GM12878 (cell line): ENCODE data around the gene CMBL.

Source experiments
- BHLHE40 ChIP-seq, 2 experiments: fragments of 450-650 bp in 1 of 2; IDR thresholded peaks; 2 replicates each; pipeline ENCODE4 v1.6.1; 2011 to 2017; ENCODE audit warnings: low read depth in 2 of 2, borderline replicate concordance in 1 of 2, improper control_type of control experiment in 1 of 2, low read length in 1 of 2, mild to moderate bottlenecking in 1 of 2
- CHD1 ChIP-seq: IDR thresholded peaks from 2 replicates; pipeline ENCODE4 v1.6.1; 2012; ENCODE audit warnings: low read depth, low read length, improper control_type of control experiment
- GABPA ChIP-seq: IDR thresholded peaks from 2 replicates; pipeline ENCODE4 v1.6.1; 2014; ENCODE audit warnings: antibody characterized with exemption, low read depth, mild to moderate bottlenecking, inconsistent platforms
- KDM1A ChIP-seq: fragments of 200-600 bp; sonication (generic); IDR thresholded peaks from 2 replicates; pipeline ENCODE4 v1.6.1; 2016; ENCODE audit warnings: borderline replicate concordance
- POLR2AphosphoS5 ChIP-seq: IDR thresholded peaks from 2 replicates; pipeline ENCODE4 v1.6.1; 2011; ENCODE audit warnings: mild to moderate bottlenecking, low read length, inconsistent platforms
- RBBP5 ChIP-seq: fragments of 200-600 bp; sonication (generic); conservative IDR thresholded peaks from 2 replicates; pipeline ENCODE4 v1.6.1; 2016
- SMARCA5 ChIP-seq: fragments of 450-650 bp; IDR thresholded peaks from 2 replicates; pipeline ENCODE4 v1.6.1; 2017; ENCODE audit warnings: mild to moderate bottlenecking
- SUPT20H ChIP-seq: IDR thresholded peaks from 2 replicates; pipeline ENCODE4 v1.6.1; 2011; ENCODE audit warnings: low read depth, mild to moderate bottlenecking, low read length, moderate library complexity, borderline replicate concordance; ENCODE audit not compliant: control insufficient read depth
- TAF1 ChIP-seq: IDR thresholded peaks from 2 replicates; pipeline ENCODE4 v1.6.1; 2011; ENCODE audit warnings: mild to moderate bottlenecking, low read depth, low read length, borderline replicate concordance
- ZNF274 ChIP-seq: IDR thresholded peaks from one replicate; pipeline ENCODE4 v1.8.0; 2011; ENCODE audit not compliant: insufficient read length, insufficient read depth
- TF ChIP-seq, protein P1 (sequence below): fragments of 450-650 bp; IDR thresholded peaks from 2 replicates; pipeline ENCODE4 v1.6.1; 2017; ENCODE audit warnings: mild to moderate bottlenecking
- TF ChIP-seq, protein P2 (sequence below), 3 experiments: IDR thresholded peaks in 2 of 3; conservative IDR thresholded peaks in 1 of 3; 2 replicates each; pipeline ENCODE4 v1.5.1; 2011; ENCODE audit warnings: low read depth in 3 of 3, low read length in 3 of 3, mild to moderate bottlenecking in 3 of 3, control low read depth in 2 of 3, moderate library complexity in 2 of 3, inconsistent platforms in 1 of 3, mixed read lengths in 1 of 3; ENCODE audit not compliant: control insufficient read depth in 2 of 3, insufficient read depth in 1 of 3; ENCODE audit errors: extremely low read depth in 1 of 3
- TF ChIP-seq, protein P3 (sequence below): fragments of 450-650 bp; IDR thresholded peaks from 2 replicates; pipeline ENCODE4 v1.6.1; 2017; ENCODE audit warnings: mild to moderate bottlenecking, moderate library complexity
- TF ChIP-seq, protein P4 (sequence below): fragments of 450-650 bp; IDR thresholded peaks from 2 replicates; pipeline ENCODE4 v1.6.1; 2017; ENCODE audit warnings: antibody characterized with exemption, mild to moderate bottlenecking, moderate library complexity

DNA sequence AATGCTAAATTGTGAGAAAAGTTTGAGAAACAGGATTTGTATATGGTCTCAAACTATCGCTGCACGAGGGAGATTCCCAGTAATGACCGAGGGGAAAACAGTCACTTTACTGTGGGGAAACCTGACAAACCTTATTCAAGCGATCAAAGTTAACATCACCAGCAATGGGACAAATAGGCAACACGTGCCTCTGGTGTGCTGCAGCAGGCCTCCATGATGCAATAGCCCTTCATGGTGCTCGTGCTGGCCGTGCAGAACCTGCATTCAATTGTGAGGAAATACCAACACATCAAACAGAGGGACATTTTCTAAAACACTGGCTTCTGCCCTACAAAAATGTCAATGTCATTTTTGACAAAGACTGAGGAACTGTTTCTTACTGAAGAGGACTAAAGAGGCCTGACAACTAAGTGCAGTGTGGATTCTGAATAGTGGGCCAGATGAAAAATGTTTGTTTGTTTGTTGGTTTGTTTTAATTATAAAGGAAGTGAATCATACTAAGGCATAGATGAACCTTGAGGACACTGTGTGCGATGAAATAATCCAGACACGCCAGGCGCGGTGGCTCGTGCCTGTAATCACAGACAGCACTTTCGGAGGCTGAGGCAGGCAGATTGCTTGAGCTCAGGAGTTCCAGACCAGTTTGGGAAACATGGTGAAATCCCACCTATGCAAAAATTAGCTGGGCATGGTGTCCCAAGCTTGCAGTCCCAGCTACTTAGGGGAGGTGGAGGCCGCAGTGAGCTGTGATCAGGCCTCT is 28.2 kb upstream of the CMBL start:
- TF ChIP-seq SMARCA5 (no peak), ZNF274 (no peak), GABPA (no peak), CHD1 (no peak), TAF1 (no peak), KDM1A (no peak), SUPT20H (no peak), POLR2AphosphoS5 (no peak), RBBP5 (no peak), BHLHE40 (IDR thresholded peaks at IDR 0.05; ENCODE audit: borderline replicate concordance in 1 of 2, low read depth in 2 of 2, low read length in 1 of 2) (no peak; a peak in 1 of 4 replicates)
- TF ChIP-seq, protein P1, sequence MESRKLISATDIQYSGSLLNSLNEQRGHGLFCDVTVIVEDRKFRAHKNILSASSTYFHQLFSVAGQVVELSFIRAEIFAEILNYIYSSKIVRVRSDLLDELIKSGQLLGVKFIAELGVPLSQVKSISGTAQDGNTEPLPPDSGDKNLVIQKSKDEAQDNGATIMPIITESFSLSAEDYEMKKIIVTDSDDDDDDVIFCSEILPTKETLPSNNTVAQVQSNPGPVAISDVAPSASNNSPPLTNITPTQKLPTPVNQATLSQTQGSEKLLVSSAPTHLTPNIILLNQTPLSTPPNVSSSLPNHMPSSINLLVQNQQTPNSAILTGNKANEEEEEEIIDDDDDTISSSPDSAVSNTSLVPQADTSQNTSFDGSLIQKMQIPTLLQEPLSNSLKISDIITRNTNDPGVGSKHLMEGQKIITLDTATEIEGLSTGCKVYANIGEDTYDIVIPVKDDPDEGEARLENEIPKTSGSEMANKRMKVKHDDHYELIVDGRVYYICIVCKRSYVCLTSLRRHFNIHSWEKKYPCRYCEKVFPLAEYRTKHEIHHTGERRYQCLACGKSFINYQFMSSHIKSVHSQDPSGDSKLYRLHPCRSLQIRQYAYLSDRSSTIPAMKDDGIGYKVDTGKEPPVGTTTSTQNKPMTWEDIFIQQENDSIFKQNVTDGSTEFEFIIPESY: no peak
- TF ChIP-seq, protein P2, sequence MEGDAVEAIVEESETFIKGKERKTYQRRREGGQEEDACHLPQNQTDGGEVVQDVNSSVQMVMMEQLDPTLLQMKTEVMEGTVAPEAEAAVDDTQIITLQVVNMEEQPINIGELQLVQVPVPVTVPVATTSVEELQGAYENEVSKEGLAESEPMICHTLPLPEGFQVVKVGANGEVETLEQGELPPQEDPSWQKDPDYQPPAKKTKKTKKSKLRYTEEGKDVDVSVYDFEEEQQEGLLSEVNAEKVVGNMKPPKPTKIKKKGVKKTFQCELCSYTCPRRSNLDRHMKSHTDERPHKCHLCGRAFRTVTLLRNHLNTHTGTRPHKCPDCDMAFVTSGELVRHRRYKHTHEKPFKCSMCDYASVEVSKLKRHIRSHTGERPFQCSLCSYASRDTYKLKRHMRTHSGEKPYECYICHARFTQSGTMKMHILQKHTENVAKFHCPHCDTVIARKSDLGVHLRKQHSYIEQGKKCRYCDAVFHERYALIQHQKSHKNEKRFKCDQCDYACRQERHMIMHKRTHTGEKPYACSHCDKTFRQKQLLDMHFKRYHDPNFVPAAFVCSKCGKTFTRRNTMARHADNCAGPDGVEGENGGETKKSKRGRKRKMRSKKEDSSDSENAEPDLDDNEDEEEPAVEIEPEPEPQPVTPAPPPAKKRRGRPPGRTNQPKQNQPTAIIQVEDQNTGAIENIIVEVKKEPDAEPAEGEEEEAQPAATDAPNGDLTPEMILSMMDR (IDR thresholded peaks at IDR 0.05 in 2 of 3, conservative IDR thresholded peaks at IDR 0.05 in 1 of 3; ENCODE audit: control insufficient read depth in 2 of 3, extremely low read depth in 1 of 3, insufficient read depth in 1 of 3, low read depth in 3 of 3, low read length in 3 of 3): no peak
- TF ChIP-seq, protein P3, sequence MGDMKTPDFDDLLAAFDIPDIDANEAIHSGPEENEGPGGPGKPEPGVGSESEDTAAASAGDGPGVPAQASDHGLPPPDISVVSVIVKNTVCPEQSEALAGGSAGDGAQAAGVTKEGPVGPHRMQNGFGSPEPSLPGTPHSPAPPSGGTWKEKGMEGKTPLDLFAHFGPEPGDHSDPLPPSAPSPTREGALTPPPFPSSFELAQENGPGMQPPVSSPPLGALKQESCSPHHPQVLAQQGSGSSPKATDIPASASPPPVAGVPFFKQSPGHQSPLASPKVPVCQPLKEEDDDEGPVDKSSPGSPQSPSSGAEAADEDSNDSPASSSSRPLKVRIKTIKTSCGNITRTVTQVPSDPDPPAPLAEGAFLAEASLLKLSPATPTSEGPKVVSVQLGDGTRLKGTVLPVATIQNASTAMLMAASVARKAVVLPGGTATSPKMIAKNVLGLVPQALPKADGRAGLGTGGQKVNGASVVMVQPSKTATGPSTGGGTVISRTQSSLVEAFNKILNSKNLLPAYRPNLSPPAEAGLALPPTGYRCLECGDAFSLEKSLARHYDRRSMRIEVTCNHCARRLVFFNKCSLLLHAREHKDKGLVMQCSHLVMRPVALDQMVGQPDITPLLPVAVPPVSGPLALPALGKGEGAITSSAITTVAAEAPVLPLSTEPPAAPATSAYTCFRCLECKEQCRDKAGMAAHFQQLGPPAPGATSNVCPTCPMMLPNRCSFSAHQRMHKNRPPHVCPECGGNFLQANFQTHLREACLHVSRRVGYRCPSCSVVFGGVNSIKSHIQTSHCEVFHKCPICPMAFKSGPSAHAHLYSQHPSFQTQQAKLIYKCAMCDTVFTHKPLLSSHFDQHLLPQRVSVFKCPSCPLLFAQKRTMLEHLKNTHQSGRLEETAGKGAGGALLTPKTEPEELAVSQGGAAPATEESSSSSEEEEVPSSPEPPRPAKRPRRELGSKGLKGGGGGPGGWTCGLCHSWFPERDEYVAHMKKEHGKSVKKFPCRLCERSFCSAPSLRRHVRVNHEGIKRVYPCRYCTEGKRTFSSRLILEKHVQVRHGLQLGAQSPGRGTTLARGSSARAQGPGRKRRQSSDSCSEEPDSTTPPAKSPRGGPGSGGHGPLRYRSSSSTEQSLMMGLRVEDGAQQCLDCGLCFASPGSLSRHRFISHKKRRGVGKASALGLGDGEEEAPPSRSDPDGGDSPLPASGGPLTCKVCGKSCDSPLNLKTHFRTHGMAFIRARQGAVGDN: no peak
- TF ChIP-seq, protein P4, sequence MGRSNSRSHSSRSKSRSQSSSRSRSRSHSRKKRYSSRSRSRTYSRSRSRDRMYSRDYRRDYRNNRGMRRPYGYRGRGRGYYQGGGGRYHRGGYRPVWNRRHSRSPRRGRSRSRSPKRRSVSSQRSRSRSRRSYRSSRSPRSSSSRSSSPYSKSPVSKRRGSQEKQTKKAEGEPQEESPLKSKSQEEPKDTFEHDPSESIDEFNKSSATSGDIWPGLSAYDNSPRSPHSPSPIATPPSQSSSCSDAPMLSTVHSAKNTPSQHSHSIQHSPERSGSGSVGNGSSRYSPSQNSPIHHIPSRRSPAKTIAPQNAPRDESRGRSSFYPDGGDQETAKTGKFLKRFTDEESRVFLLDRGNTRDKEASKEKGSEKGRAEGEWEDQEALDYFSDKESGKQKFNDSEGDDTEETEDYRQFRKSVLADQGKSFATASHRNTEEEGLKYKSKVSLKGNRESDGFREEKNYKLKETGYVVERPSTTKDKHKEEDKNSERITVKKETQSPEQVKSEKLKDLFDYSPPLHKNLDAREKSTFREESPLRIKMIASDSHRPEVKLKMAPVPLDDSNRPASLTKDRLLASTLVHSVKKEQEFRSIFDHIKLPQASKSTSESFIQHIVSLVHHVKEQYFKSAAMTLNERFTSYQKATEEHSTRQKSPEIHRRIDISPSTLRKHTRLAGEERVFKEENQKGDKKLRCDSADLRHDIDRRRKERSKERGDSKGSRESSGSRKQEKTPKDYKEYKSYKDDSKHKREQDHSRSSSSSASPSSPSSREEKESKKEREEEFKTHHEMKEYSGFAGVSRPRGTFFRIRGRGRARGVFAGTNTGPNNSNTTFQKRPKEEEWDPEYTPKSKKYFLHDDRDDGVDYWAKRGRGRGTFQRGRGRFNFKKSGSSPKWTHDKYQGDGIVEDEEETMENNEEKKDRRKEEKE: no peak
